Measurements from ENCODE around the gene APOA4.
"Not testable (repeated sequence)": the region's sequence is repeated elsewhere in the genome, so short reads cannot be mapped to it uniquely, and the experiment has no call there.

Gene APOA4

DNA sequence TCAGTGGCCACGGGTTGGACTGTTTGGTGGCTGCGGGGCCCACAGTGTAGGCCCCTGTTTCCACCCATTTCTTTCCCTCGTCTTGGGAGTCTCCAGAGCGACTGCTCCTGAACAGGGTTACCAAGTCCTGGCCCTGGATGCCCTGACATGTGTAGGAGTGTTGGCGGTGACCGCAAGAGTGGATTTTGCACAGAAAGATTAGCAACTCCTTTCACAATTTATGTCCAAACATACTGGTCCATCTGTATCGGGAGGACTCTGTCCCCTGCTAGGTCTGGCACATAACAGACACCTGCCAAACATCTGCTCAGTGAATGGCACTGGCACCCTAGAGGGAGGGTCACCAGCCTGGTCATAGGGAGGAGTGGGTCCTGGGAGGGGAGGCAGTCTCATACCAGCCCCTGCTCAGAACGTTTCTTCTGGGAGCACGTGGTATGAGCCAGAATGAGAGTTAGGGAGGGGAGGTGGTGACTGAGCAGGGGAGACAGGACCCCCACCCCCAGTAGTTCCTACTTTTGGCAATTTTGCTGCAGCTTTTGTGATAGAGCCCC, 17.7 kb upstream of the APOA4 start:
- H3K4me1 ChIP-seq, result no peaks in the 10 kb centered on the region; the same call in 1 of the 2 replicates
- H3K36me3 ChIP-seq (replicated peaks), result peaks cover 2% of the 10 kb centered on the region
- no peak for DNase-seq (ENCODE audit: low spot score in 2 of 2)
- in situ Hi-C loops (cut with MboI; ENCODE audit: low sequenced_read_pairs), result no loop called here
- H3K9me3 ChIP-seq, result no peaks in the 10 kb centered on the region
- no peaks in the 10 kb centered on the region for H3K27me3 ChIP-seq (ENCODE audit: low read depth)
- H3K4me3 ChIP-seq, result no peak overlapping the region

DNA sequence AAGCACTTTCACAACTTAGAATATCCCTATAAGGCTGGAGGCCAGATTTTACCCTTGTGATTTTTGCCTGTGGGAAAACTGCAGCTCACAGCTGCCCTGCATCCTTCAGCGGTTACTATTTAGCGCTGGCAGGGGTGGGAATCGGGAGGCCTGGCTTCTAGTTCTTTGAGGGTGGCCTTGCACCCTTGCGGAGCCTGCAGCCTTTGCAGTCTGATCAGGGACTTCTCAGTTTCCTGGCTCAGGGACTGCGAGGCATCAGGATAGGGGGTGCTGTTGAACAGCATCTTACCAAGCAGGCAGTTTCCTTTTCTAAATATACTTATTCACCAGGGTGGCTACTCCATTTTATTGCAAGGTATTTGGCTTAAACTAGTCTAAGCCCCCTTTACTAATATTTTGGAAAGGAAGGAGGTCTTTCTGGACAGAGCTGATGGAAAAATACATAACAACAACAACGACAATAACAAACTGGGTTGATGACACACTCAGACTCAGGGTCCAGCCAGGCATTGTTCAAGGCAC, 17.2 kb upstream of the APOA4 start:
- no peaks in the 10 kb centered on the region; the same call in none of the 2 replicates for H3K36me3 ChIP-seq (replicated peaks)
- H3K27me3 ChIP-seq (ENCODE audit: low read depth), result no peaks in the 10 kb centered on the region
- in situ Hi-C loops (cut with MboI; ENCODE audit: low sequenced_read_pairs), result no loop called here
- DNase-seq (ENCODE audit: low spot score in 2 of 2), result no peak
- peaks cover 5% of the 10 kb centered on the region for H3K4me1 ChIP-seq
- no peaks in the 10 kb centered on the region for H3K9me3 ChIP-seq
- no peak overlapping the region for H3K4me3 ChIP-seq

DNA sequence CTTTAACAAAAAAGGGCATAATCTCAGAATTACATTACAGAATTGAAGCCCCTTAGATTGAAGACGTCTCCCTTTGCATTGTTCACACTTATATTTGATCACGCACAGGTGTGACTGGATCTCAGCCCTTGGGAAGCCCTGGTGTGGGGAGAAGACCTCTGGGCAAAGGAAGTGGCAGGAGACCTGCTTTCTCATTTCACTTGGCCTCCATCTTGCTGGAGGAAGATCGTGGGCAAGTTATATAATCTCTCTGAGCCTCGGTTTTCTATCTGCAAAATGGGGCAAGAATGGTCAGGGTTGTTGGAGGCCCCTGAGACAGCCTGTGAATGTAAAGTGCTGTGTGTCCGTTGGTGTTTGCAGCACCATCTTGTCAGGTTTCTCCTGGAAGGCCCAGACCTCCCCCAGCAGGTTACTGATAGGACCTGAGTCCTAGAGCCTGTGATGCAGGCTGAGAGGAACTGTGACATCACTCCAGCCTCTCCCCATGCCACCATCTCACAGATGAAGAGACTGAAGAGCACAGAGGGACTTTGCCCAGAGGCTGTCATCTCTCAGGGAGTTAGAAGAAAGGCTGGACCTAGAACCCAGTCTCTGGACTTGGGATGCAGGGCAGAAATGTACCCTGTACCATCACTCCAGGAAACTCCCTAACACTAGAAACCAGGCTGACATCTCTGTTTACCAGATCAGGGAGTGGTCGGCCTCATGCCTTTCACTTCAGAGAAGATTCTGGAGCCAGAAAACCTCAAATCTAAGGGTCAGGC, 15.4 kb upstream of the APOA4 start:
- in situ Hi-C loops (cut with MboI; ENCODE audit: low sequenced_read_pairs), result no loop called here

DNA sequence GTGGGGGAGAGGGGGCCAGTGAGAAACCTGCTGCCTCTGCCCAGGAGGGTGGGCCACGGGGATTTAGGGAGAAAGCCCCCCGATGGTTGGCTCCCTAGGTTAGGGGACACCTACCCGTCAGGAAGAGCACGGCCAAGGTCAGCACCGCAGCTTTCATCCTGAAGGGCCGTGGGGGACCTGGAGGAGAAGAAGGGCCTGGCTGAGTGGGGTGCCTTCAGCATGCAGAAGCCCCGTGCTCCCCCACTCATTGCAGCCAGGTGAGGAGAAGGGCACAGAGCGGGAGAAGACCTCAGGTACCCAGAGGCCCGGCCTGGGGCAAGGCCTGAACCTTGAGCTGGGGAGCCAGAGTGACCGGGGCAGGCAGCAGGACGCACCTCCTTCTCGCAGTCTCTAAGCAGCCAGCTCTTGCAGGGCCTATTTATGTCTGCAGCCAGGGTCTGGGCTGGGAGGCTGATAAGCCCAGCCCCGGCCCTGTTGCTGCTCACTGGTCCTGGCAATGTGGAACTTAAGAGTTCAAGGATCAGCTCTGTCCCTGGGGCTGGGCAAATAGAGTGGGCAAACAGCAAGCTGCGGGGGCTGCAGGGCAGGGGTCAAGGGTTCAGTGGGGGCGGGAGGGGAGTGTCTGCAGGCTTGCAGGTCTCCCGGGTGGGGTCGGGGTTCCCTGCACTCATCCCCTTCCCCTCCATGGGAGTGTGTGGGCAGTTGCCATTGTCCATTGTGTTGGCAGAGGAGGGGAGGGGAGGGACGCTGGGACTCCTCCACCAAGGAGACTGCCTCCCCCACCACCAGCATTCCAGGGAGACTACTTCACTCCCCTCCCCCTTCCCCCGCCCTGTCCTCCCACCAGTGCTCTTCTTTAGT, 14.4 kb upstream of the APOA4 start, which contains the start of gene APOA1:
Gene APOA1, minus strand, starts transcription at position 392 of the 861 bp plus-strand sequence. Its CDS starts 235 bp downstream, at position 157.
- in situ Hi-C loops (cut with MboI; ENCODE audit: low sequenced_read_pairs), result no loop called here
- no peaks in the 10 kb centered on the region for H3K9me3 ChIP-seq
- DNase-seq (ENCODE audit: low spot score in 2 of 2), result no peak
- no peaks in the 10 kb centered on the region for H3K36me3 ChIP-seq (replicated peaks)
- H3K4me3 ChIP-seq, result no peak within 1 kb of the TSS
- H3K27me3 ChIP-seq (ENCODE audit: low read depth), result no peaks in the 10 kb centered on the region
- peaks cover 7% of the 10 kb centered on the region for H3K4me1 ChIP-seq

More for the DNA sequence above, 15.4 kb upstream of the APOA4 start:
- Histone ChIP-seq H3K4me1 (peaks cover 7% of the 10 kb centered on the region), H3K27me3 (ENCODE audit: low read depth) (no peaks in the 10 kb centered on the region), H3K4me3 (no peak overlapping the region), H3K9me3 (no peaks in the 10 kb centered on the region), H3K36me3 (replicated peaks) (no peaks in the 10 kb centered on the region; the same call in 1 of the 2 replicates)
- DNase-seq (ENCODE audit: low spot score in 2 of 2), result no peak

DNA sequence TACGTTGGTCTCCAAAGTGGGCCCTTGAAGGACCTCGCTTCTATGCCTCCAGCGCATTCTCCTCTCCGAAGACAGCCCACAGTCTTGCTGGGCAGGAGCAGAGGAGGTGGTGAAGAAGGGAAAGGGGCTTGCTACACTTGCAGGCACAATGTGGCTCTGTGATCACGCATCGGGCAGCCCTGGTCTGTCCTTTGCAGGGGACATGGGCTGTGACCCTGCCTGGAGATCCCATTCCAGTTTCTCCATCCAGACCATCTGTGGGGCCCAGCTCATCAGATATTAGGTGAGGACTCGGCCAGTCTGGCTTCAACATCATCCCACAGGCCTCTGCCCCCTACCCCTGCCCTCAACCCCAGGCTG, 13.5 kb upstream of the APOA4 start:
- H3K9me3 ChIP-seq, result no peaks in the 10 kb centered on the region
- H3K36me3 ChIP-seq (replicated peaks), result no peaks in the 10 kb centered on the region
- in situ Hi-C loops (cut with MboI; ENCODE audit: low sequenced_read_pairs), result no loop called here
- DNase-seq (ENCODE audit: low spot score in 2 of 2), result no peak
- H3K27me3 ChIP-seq (ENCODE audit: low read depth), result no peaks in the 10 kb centered on the region
- H3K4me3 ChIP-seq, result no peak overlapping the region
- peaks cover 7% of the 10 kb centered on the region for H3K4me1 ChIP-seq

DNA sequence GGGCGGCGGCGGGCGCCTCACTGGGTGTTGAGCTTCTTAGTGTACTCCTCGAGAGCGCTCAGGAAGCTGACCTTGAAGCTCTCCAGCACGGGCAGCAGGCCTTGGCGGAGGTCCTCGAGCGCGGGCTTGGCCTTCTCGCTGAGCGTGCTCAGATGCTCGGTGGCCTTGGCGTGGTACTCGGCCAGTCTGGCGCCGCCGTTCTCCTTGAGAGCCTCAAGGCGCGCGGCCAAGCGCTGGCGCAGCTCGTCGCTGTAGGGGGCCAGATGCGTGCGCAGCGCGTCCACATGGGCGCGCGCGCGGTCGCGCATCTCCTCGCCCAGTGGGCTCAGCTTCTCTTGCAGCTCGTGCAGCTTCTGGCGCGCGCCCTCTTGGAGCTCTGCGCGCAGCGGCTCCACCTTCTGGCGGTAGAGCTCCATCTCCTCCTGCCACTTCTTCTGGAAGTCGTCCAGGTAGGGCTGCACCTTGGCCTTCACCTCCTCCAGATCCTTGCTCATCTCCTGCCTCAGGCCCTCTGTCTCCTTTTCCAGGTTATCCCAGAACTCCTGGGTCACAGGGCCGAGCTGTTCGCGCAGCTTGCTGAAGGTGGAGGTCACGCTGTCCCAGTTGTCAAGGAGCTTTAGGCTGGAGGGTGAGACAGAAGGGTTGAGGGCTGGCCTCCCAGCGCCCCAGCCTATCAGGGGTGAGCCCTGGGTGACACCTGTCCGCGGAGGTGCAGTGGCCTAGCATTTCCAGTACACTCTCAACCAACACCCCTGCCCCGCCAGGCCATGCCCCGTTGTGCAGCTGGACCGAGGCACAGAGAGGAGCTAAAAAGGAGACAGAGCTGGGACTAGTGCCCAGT, 12.9 kb upstream of the APOA4 start:
- Histone ChIP-seq H3K27me3 (ENCODE audit: low read depth) (no peaks in the 10 kb centered on the region), H3K36me3 (replicated peaks) (no peaks in the 10 kb centered on the region), H3K9me3 (no peaks in the 10 kb centered on the region), H3K4me1 (peaks cover 7% of the 10 kb centered on the region), H3K4me3 (peak overlapping the region; percentile 27)
- peak; percentile 85 to 91 for DNase-seq (ENCODE audit: low spot score in 2 of 2)
- in situ Hi-C loops (cut with MboI; ENCODE audit: low sequenced_read_pairs), result no loop called here

DNA sequence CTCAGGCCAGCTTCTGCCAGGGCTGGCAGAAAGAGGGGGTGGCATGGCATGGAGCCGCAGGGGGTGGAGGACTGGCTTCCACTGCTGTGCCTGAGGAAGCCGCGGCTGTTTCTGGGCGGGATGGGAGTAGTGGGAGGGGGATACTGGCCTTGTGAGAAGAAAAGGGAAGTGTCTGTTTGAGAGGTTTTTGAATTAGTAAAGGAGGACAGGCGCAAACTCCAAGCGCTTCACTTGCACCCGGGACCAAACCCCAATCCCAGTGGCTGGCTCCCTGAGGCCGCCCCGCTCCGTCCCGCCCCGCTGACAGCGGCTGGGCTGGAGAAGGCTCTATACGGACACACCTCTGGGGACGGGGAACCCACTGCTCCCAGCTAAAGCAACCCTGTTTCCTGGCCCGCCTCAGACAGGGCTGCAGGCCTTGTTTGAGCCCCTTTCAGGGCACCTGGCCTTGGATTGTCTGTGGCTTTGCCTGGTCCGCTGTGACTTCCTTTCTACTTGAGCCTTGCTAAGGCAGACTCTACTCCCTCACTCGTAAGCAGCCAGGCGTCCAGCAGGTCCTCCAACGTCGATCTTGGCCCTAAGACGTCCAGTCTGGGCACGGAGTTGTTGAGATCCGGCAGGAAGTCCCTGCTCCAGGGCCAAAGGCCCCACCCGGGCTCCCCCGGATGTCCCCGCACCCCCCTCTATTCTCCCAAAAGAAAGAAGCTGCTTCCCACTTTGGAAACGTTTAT, 12.1 kb upstream of the APOA4 start:
- no peaks in the 10 kb centered on the region for H3K9me3 ChIP-seq
- in situ Hi-C loops (cut with MboI; ENCODE audit: low sequenced_read_pairs), result no loop called here
- peaks cover 7% of the 10 kb centered on the region for H3K4me1 ChIP-seq
- H3K36me3 ChIP-seq (replicated peaks), result no peaks in the 10 kb centered on the region
- no peak for DNase-seq (ENCODE audit: low spot score in 2 of 2)
- no peaks in the 10 kb centered on the region for H3K27me3 ChIP-seq (ENCODE audit: low read depth)
- H3K4me3 ChIP-seq, result peak overlapping the region; percentile 27

DNA sequence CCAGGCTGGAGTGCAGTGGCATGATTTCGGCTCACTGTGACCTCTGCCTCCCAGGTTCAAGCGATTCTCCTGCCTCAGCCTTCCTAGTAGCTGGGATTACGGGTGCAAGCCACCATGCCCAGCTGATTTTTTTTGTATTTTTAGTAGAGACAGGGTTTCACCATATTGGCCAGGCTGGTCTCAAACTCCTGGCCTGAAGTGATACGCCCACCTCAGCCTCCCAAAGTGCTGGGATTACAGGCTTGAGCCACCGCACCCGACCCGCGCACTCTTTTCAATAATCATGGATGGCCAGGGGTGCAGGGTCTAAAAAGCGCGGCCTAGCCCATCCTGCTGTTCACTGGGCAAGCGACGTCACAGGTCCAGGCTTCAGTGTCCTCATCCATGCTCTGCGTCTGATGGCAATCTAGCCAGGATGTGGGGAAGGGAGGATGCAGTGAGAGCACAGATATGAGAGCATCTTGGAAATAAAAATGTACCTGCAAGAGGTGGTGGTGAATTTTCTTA, 11.5 kb upstream of the APOA4 start:
- H3K4me1 ChIP-seq; in situ Hi-C loops (cut with MboI; ENCODE audit: low sequenced_read_pairs); H3K36me3 ChIP-seq (replicated peaks); H3K9me3 ChIP-seq; H3K4me3 ChIP-seq; H3K27me3 ChIP-seq (ENCODE audit: low read depth); DNase-seq (ENCODE audit: low spot score in 2 of 2): not testable (repeated sequence)

DNA sequence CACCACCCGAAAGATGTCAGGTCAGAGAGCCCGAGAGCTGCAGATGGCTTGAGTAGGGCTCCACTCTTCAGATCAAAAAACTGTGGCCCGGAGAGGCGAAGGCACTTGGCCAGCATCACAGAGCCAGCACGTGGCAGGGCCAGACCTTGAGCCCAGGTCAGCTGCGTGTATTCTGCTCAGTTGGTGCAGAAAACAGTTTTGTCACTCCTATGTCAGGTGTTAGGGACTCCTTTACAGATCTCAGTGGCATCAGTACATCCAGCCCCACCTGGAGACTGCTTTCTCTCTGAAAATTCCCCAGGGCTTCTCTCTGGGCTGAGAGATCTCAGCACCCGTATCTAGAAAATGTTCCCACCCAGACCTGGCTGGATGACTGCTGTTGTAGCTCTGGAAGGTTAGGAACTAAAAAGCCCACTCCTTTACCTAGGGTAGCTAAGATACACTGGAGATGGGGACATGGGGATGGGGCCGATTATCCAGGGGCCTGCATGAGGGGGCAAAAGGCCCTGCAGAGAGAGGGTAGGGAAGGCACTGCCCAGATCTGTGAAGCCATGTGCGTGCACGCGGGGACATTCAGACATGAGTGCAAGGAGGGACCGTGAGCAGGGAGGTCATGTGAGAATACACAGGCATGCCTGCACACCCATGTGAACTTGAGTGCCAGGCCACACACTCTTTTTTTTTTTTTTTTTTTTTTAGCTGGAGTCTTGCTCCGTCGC, 10.9 kb upstream of the APOA4 start:
- in situ Hi-C loops (cut with MboI; ENCODE audit: low sequenced_read_pairs), result no loop called here
- Histone ChIP-seq H3K27me3 (ENCODE audit: low read depth) (no peaks in the 10 kb centered on the region), H3K9me3 (no peaks in the 10 kb centered on the region), H3K4me3 (no peak overlapping the region), H3K4me1 (peaks cover 7% of the 10 kb centered on the region), H3K36me3 (replicated peaks) (no peaks in the 10 kb centered on the region)
- no peak for DNase-seq (ENCODE audit: low spot score in 2 of 2)

DNA sequence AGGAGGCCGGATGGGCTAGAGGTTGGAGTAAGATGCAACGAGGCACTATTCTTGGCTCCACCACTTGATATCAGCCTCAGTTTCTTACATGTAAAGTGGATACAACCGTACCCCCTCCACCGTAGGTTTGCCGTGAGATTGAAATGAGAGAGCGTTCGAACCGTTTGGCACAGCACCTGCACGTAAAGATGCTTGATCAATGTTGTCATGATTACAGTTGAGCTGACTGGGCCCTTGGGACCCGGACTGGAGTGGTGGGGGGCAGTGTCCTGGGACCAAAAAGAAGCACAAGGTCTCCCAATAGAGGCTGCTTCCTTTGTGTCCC, 10.3 kb upstream of the APOA4 start:
- DNase-seq (ENCODE audit: low spot score in 2 of 2), result no peak
- Histone ChIP-seq H3K36me3 (replicated peaks) (no peaks in the 10 kb centered on the region), H3K9me3 (no peaks in the 10 kb centered on the region), H3K27me3 (ENCODE audit: low read depth) (no peaks in the 10 kb centered on the region), H3K4me3 (no peak overlapping the region), H3K4me1 (peaks cover 7% of the 10 kb centered on the region)
- in situ Hi-C loops (cut with MboI; ENCODE audit: low sequenced_read_pairs), result no loop called here

DNA sequence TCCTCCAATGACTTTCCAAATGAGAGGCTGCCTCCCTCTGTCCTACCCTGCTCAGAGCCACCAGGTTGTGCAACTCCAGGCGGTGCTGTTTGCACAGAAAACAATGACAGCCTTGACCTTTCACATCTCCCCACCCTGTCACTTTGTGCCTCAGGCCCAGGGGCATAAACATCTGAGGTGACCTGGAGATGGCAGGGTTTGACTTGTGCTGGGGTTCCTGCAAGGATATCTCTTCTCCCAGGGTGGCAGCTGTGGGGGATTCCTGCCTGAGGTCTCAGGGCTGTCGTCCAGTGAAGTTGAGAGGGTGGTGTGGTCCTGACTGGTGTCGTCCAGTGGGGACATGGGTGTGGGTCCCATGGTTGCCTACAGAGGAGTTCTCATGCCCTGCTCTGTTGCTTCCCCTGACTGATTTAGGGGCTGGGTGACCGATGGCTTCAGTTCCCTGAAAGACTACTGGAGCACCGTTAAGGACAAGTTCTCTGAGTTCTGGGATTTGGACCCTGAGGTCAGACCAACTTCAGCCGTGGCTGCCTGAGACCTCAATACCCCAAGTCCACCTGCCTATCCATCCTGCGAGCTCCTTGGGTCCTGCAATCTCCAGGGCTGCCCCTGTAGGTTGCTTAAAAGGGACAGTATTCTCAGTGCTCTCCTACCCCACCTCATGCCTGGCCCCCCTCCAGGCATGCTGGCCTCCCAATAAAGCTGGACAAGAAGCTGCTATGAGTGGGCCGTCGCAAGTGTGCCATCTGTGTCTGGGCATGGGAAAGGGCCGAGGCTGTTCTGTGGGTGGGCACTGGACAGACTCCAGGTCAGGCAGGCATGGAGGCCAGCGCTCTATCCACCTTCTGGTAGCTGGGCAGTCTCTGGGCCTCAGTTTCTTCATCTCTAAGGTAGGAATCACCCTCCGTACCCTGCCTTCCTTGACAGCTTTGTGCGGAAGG, 9.5 kb upstream of the APOA4 start:
- Histone ChIP-seq H3K27me3 (ENCODE audit: low read depth) (no peaks in the 10 kb centered on the region), H3K4me3 (no peak overlapping the region), H3K36me3 (replicated peaks) (no peaks in the 10 kb centered on the region), H3K9me3 (no peaks in the 10 kb centered on the region), H3K4me1 (peaks cover 7% of the 10 kb centered on the region)
- DNase-seq (ENCODE audit: low spot score in 2 of 2), result no peak
- in situ Hi-C loops (cut with MboI; ENCODE audit: low sequenced_read_pairs), result no loop called here
